Natural killer cell (primary cell): ENCODE measurements around the gene SDS. TPM values are rescaled to one million over a fixed set of nuclear protein-coding genes. Genes with fewer than 3 reads are reported as not detected.

Source experiments
- ATAC-seq, 3 donors: fragments of 150-1000 bp in 2 of 3; fragments of 200-7000 bp in 1 of 3; cut with Tn5 transposase; 1 replicate in 1 of 3; 2 replicates in 2 of 3; pipeline ENCODE4 v1.10.0; 2021; ENCODE audit warnings: mild to moderate bottlenecking in 2 of 3, moderate library complexity in 2 of 3
- DNase-seq, 2 donors: peaks; one replicate each; pipeline versions ENCODE4 v3.0.0 to v3.0.0-alpha.2; 2013 to 2021; ENCODE audit warnings: mixed read lengths in 1 of 2
- H3K27ac ChIP-seq: one replicate; pipeline ENCODE4 v1.5.1; 2013; ENCODE audit warnings: mild to moderate bottlenecking, low read length
- H3K27me3 ChIP-seq: one replicate; pipeline ENCODE4 v1.6.1; 2013; ENCODE audit warnings: low read length; ENCODE audit not compliant: control insufficient read depth, insufficient read depth
- H3K36me3 ChIP-seq: one replicate; pipeline ENCODE4 v1.6.1; 2013; ENCODE audit warnings: low read length; ENCODE audit not compliant: control insufficient read depth, insufficient read depth
- H3K4me1 ChIP-seq: one replicate; pipeline ENCODE4 v1.6.1; 2013; ENCODE audit warnings: low read length; ENCODE audit not compliant: control insufficient read depth, insufficient read depth
- H3K4me3 ChIP-seq: one replicate; pipeline ENCODE4 v1.5.1; 2013; ENCODE audit warnings: low read length
- H3K9me3 ChIP-seq: one replicate; pipeline ENCODE4 v1.6.1; 2013; ENCODE audit warnings: low read length; ENCODE audit not compliant: control insufficient read depth, insufficient read depth
- H3K27ac Mint-ChIP-seq, 2 donors: one replicate each; pipeline ENCODE4 v1.8.0; 2022; ENCODE audit warnings: mild to moderate bottlenecking in 2 of 2, mixed read lengths in 2 of 2, moderate library complexity in 1 of 2
- H3K27me3 Mint-ChIP-seq, 2 donors: one replicate each; pipeline ENCODE4 v1.8.0; 2022; ENCODE audit warnings: low read depth in 2 of 2, mixed read lengths in 2 of 2
- H3K36me3 Mint-ChIP-seq: one replicate; pipeline ENCODE4 v1.8.0; 2022; ENCODE audit warnings: mixed read lengths
- H3K4me1 Mint-ChIP-seq, 2 donors: one replicate each; pipeline ENCODE4 v1.8.0; 2022; ENCODE audit warnings: mixed read lengths in 2 of 2
- H3K4me3 Mint-ChIP-seq: one replicate; pipeline ENCODE4 v1.8.0; 2022; ENCODE audit warnings: mild to moderate bottlenecking, moderate library complexity, mixed read lengths
- H3K9me3 Mint-ChIP-seq, 2 donors: one replicate each; pipeline ENCODE4 v1.8.0; 2022; ENCODE audit warnings: mixed read lengths in 2 of 2
- WGBS: methylation state at CpG from one replicate; pipeline ENCODE4 v1.1.7; 2013; ENCODE audit warnings: missing lambda C conversion rate; ENCODE audit not compliant: insufficient coverage; 5-methylcytosine and 5-hydroxymethylcytosine counted together
- intact Hi-C: fragments of 100-400 bp; cut with micrococcal nuclease; formaldehyde crosslinking; loops from one replicate; pipeline ENCODE4 v1.14.2; 2022
- total RNA-seq, 4 donors: library from RNA; stranded (reverse); fragments of 120-200 nt in 1 of 4; gene quantifications; one replicate each; pipeline versions ENCODE4 v1.2.3 to v1.2.4, GENCODE V29; 2013 to 2022
- TF ChIP-seq, protein P1 (sequence below): fragments of 200-600 bp; IDR thresholded peaks from one replicate; pipeline ENCODE4 v1.8.0; 2022; ENCODE audit warnings: antibody characterized with exemption

The SDS gene
- total RNA-seq, 3 donors from 2014 or later (not counting 1 experiment from before 2014, with no cell fraction given), result not detected

DNA sequence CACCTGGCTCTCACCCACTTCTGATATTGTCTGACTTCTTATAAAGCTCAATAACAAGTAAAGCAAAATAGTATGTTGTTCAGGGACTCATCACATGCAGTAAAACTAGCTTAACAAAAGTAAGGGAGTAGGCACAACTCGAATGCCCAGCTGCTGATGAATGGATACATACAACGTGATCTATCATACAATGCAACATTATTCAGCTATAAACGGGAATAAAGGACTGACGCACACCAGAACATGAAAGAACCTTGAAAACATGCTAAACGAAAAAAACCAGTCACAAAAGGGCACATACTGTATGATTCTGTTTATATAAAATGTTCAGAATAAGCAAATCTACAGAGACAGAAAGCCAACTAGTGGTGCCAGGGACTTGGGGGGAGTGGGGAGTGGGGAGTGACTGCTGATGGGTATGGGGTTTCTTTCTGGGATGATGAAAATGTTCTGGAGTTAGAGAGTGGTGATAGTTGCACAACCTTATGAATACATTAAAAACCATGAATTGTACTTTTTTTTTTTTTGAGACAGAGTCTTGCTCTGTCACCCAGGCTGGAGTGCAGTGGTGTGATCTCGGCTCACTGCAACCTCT, 34.2 kb downstream of the SDS start:
- Histone ChIP-seq H3K4me3 (no peak overlapping the region), H3K36me3 (peaks cover 2% of the 10 kb centered on the region), H3K4me1 (no peaks in the 10 kb centered on the region), H3K27me3 (no peaks in the 10 kb centered on the region), H3K27ac (no peak overlapping the region), H3K9me3 (no peaks in the 10 kb centered on the region)
- intact Hi-C loops, result no loop called here
- H3K27me3 Mint-ChIP-seq, result no peaks in the 10 kb centered on the region
- 98% methylated on average over 6 of the region's 6 CpGs for WGBS
- TF ChIP-seq, protein P1, sequence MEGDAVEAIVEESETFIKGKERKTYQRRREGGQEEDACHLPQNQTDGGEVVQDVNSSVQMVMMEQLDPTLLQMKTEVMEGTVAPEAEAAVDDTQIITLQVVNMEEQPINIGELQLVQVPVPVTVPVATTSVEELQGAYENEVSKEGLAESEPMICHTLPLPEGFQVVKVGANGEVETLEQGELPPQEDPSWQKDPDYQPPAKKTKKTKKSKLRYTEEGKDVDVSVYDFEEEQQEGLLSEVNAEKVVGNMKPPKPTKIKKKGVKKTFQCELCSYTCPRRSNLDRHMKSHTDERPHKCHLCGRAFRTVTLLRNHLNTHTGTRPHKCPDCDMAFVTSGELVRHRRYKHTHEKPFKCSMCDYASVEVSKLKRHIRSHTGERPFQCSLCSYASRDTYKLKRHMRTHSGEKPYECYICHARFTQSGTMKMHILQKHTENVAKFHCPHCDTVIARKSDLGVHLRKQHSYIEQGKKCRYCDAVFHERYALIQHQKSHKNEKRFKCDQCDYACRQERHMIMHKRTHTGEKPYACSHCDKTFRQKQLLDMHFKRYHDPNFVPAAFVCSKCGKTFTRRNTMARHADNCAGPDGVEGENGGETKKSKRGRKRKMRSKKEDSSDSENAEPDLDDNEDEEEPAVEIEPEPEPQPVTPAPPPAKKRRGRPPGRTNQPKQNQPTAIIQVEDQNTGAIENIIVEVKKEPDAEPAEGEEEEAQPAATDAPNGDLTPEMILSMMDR, result no peak
- DNase-seq (no peak), ATAC-seq (no peak)
- H3K36me3 Mint-ChIP-seq, result no peaks in the 10 kb centered on the region
- peaks cover 0 to 16% of the 10 kb centered on the region in 2 donors for H3K4me1 Mint-ChIP-seq
- H3K27ac Mint-ChIP-seq, result no peak overlapping the region
- no peak overlapping the region for H3K4me3 Mint-ChIP-seq
- no peaks in the 10 kb centered on the region for H3K9me3 Mint-ChIP-seq

DNA sequence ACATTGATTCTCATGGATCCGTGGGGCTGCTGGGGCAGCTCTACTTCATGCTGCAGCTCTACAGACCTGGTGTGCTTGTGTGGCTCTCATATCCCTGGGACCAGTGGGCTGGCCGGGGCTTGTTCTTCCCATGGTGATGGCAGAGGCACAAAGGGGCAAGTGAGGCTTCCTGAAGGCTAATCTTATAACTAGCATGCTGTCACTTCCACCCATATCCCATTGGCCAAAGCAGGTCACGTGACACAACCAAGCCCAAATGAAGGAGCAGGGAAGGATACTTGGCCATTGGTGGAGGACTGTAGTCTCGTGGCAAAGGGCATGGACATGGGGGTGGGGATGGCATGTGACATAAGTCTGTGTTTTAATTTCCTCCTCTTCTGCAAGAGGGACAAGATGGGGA, 35.4 kb downstream of the SDS start:
- Histone ChIP-seq H3K27me3 (no peaks in the 10 kb centered on the region), H3K9me3 (no peaks in the 10 kb centered on the region), H3K4me1 (no peaks in the 10 kb centered on the region), H3K27ac (no peak overlapping the region), H3K4me3 (no peak overlapping the region), H3K36me3 (peaks cover 2% of the 10 kb centered on the region)
- Mint-ChIP-seq H3K27me3 (no peaks in the 10 kb centered on the region), H3K9me3 (no peaks in the 10 kb centered on the region), H3K4me3 (no peak overlapping the region), H3K27ac (no peak overlapping the region), H3K4me1 (peaks cover 0 to 21% of the 10 kb centered on the region in 2 donors), H3K36me3 (no peaks in the 10 kb centered on the region)
- DNase-seq (no peak), ATAC-seq (no peak)
- WGBS, result 94% methylated on average over 4 of the region's 4 CpGs
- intact Hi-C loops, result no loop called here
- TF ChIP-seq, protein P1, result no peak

DNA sequence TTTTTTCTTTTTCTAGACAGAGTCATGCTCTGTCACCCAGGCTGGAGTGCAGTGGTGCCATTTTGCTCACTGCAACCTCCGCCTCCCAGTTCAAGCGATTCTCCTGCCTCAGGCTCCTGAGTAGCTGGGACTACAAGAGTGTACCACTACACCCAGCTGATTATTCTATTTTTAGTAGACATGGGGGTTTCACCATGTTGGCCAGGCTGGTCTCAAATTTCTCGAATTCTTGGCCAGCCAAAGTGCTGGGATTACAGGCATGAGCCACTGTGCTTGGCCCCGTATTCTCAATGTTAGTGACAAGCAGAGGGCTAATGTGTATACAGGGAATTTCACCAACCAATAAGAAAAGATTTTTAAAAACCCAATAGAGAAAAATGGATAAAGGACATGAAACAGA, 36.9 kb downstream of the SDS start:
- 91% methylated on average over 3 of the region's 4 CpGs for WGBS
- no peak for ATAC-seq
- Histone ChIP-seq H3K9me3 (no peaks in the 10 kb centered on the region), H3K27me3 (no peaks in the 10 kb centered on the region), H3K4me1 (no peaks in the 10 kb centered on the region), H3K27ac (no peak overlapping the region), H3K4me3 (no peak overlapping the region), H3K36me3 (no peaks in the 10 kb centered on the region)
- H3K27ac Mint-ChIP-seq, result no peak overlapping the region
- no peaks in the 10 kb centered on the region for H3K27me3 Mint-ChIP-seq
- H3K4me1 Mint-ChIP-seq, result peaks cover 0 to 22% of the 10 kb centered on the region in 2 donors
- H3K9me3 Mint-ChIP-seq, result no peaks in the 10 kb centered on the region
- TF ChIP-seq, protein P1, result no peak
- no peak overlapping the region for H3K4me3 Mint-ChIP-seq
- intact Hi-C loops, result no loop called here
- DNase-seq, result no peak
- H3K36me3 Mint-ChIP-seq, result no peaks in the 10 kb centered on the region
